ENCODE data around the gene KRTAP10-2.

GRCh38 chr21:44564886-44565598 lies 13.7 kb upstream of the KRTAP10-2 start:
- TF ChIP-seq REST (IDR thresholded peaks at IDR 0.05; ENCODE audit: insufficient read depth in 1 of 2, low read depth in 2 of 2, low read length in 2 of 2): no peak
- no peak for TF ChIP-seq POLR2AphosphoS5 (IDR thresholded peaks at IDR 0.05; ENCODE audit: low read depth, low read length)
- TF ChIP-seq TAF1 (IDR thresholded peaks at IDR 0.05; ENCODE audit: borderline replicate concordance, insufficient read depth, low read length): no peak
- no peak for TF ChIP-seq SIN3A (IDR thresholded peaks at IDR 0.05; ENCODE audit: borderline replicate concordance, insufficient read depth, low read length)
- no peak for TF ChIP-seq FOXP2 (optimal IDR thresholded peaks at IDR 0.05; ENCODE audit: borderline replicate concordance, extremely low read depth, extremely low read length, insufficient read depth)

Measured in PFSK-1 (cell line).